Mesodermal cell (in vitro differentiated cells): ENCODE measurements around the gene P2RY6. TPM values are rescaled to one million over a fixed set of nuclear protein-coding genes. Genes with fewer than 3 reads are reported as not detected.
A peak's percentile ranks its signal among the peaks of the same experiment; 100 is the strongest.

Experiments
- H3K27ac ChIP-seq: 2 replicates; pipeline ENCODE4 v1.7.0; 2013; ENCODE audit warnings: mild to moderate bottlenecking, low read depth, low read length, moderate library complexity; ENCODE audit not compliant: severe bottlenecking
- H3K36me3 ChIP-seq: 2 replicates; pipeline ENCODE4 v1.7.1; 2013; ENCODE audit warnings: mild to moderate bottlenecking, low read length, moderate library complexity; ENCODE audit not compliant: control insufficient read depth, insufficient read depth
- H3K4me1 ChIP-seq: one replicate; pipeline ENCODE4 v1.7.1; 2013; ENCODE audit warnings: mild to moderate bottlenecking, low read length; ENCODE audit not compliant: insufficient read depth, control insufficient read depth, poor library complexity, severe bottlenecking
- H3K4me3 ChIP-seq: 2 replicates; pipeline ENCODE4 v1.7.0; 2013; ENCODE audit warnings: low read length, control low read depth, mild to moderate bottlenecking; ENCODE audit not compliant: insufficient read depth, poor library complexity, severe bottlenecking; ENCODE audit errors: extremely low read depth
- H3K9me3 ChIP-seq: 2 replicates; pipeline ENCODE4 v1.7.1; 2013; ENCODE audit warnings: mild to moderate bottlenecking, low read length, moderate library complexity; ENCODE audit not compliant: control insufficient read depth
- WGBS, 2 experiments: methylation state at CpG; one replicate each; pipeline ENCODE4 v1.1.5; 2013; ENCODE audit warnings: missing lambda C conversion rate in 2 of 2; ENCODE audit not compliant: insufficient coverage in 2 of 2; 5-methylcytosine and 5-hydroxymethylcytosine counted together
- polyA plus RNA-seq, 2 experiments: library from polyadenylated mRNA; stranded (reverse); fragments of 50-300 nt; gene quantifications; one replicate each; pipeline ENCODE4 v1.2.3, GENCODE V29; 2013

The P2RY6 gene
- 2.8 TPM for polyA plus RNA-seq (2013, experiment 1 of 2)
- 3.0 TPM for polyA plus RNA-seq (2013, experiment 2 of 2)

GRCh38 chr11:73271936-73272679 is at the start of gene P2RY6:
Gene P2RY6, plus strand, starts transcription at chr11:73272338. Its CDS starts 24,181 bp downstream, at chr11:73296519.
- peak within 1 kb of the TSS; percentile 87 for H3K27ac ChIP-seq
- H3K9me3 ChIP-seq = no peaks in the 10 kb centered on the region
- H3K4me3 ChIP-seq = peak within 1 kb of the TSS; percentile 11
- no peaks in the 10 kb centered on the region for H3K36me3 ChIP-seq
- H3K4me1 ChIP-seq = peaks cover 31% of the 10 kb centered on the region
- WGBS, 2 experiments = 75 to 80% methylated on average over 13 to 16 of the region's 17 CpGs

GRCh38 chr11:73223998-73224730 is 48.0 kb upstream of the P2RY6 start:
- Histone ChIP-seq H3K4me1 (peaks cover 9% of the 10 kb centered on the region), H3K36me3 (no peaks in the 10 kb centered on the region), H3K27ac (no peak overlapping the region), H3K9me3 (no peaks in the 10 kb centered on the region), H3K4me3 (no peak overlapping the region)
- 79 to 90% methylated on average over 9 to 10 of the region's 10 CpGs for WGBS, 2 experiments

GRCh38 chr11:73225001-73225686 is 47.0 kb upstream of the P2RY6 start:
- Histone ChIP-seq H3K36me3 (no peaks in the 10 kb centered on the region), H3K4me3 (no peak overlapping the region), H3K27ac (no peak overlapping the region), H3K9me3 (no peaks in the 10 kb centered on the region), H3K4me1 (peaks cover 19% of the 10 kb centered on the region)
- 68 to 73% methylated on average over 3 of the region's 3 CpGs for WGBS, 2 experiments

GRCh38 chr11:73225851-73226250 is 46.3 kb upstream of the P2RY6 start:
- Histone ChIP-seq H3K36me3 (no peaks in the 10 kb centered on the region), H3K27ac (no peak overlapping the region), H3K9me3 (no peaks in the 10 kb centered on the region), H3K4me1 (peaks cover 20% of the 10 kb centered on the region), H3K4me3 (no peak overlapping the region)
- WGBS, 2 experiments = 95 to 96% methylated on average over 4 to 7 of the region's 7 CpGs

- Histone ChIP-seq H3K4me1 (peaks cover 20% of the 10 kb centered on the region), H3K36me3 (no peaks in the 10 kb centered on the region), H3K27ac (no peak overlapping the region), H3K4me3 (no peak overlapping the region), H3K9me3 (no peaks in the 10 kb centered on the region)
- 55 to 62% methylated on average over 4 to 5 of the region's 8 CpGs for WGBS, 2 experiments
Observed at GRCh38 chr11:73226297-73227006, 45.7 kb upstream of the P2RY6 start.

- H3K4me3 ChIP-seq = no peak overlapping the region
- H3K36me3 ChIP-seq = no peaks in the 10 kb centered on the region
- no peaks in the 10 kb centered on the region for H3K9me3 ChIP-seq
- no peak overlapping the region for H3K27ac ChIP-seq
- 68 to 73% methylated on average over 10 to 11 of the region's 12 CpGs for WGBS, 2 experiments
- H3K4me1 ChIP-seq = peaks cover 20% of the 10 kb centered on the region
Observed at GRCh38 chr11:73227571-73228211, 44.4 kb upstream of the P2RY6 start.

- H3K9me3 ChIP-seq = no peaks in the 10 kb centered on the region
- peaks cover 20% of the 10 kb centered on the region for H3K4me1 ChIP-seq
- WGBS, 2 experiments = 77 to 94% methylated on average over 2 of the region's 4 CpGs
- no peaks in the 10 kb centered on the region for H3K36me3 ChIP-seq
- no peak overlapping the region for H3K27ac ChIP-seq
- no peak overlapping the region for H3K4me3 ChIP-seq
Observed at GRCh38 chr11:73228268-73229134, 43.6 kb upstream of the P2RY6 start.

- 78 to 84% methylated on average over 6 to 10 of the region's 11 CpGs for WGBS, 2 experiments
- H3K27ac ChIP-seq = peak overlapping the region; percentile 16
- no peak overlapping the region for H3K4me3 ChIP-seq
- no peaks in the 10 kb centered on the region for H3K36me3 ChIP-seq
- no peaks in the 10 kb centered on the region for H3K9me3 ChIP-seq
- peaks cover 20% of the 10 kb centered on the region for H3K4me1 ChIP-seq
Observed at GRCh38 chr11:73229321-73229895, 42.7 kb upstream of the P2RY6 start.
